ENCODE data around the gene FAM217B.

DNA sequence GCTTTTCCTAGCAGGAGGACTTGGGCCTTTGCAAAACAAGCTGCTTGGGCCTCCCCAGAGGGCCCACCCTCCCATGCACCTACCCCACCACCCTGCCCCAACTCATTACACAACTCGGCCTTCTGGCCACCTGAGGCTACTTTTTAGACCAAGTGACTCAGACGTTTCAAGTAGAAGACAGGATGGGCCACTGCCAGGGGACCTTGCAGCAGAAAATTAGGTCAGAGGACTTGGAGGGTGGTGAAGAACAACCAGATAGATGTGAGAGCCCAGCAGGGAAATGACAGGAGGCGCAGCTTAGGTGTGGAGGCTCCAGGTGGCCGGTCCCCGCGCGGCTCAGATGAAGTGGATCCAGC lies 1.5 kb upstream of the FAM217B start:
- TF ChIP-seq POLR2AphosphoS5 (IDR thresholded peaks at IDR 0.05) (no peak), CTCF (IDR thresholded peaks at IDR 0.05) (no peak), POLR2A (IDR thresholded peaks at IDR 0.05) (no peak), EP300 (IDR thresholded peaks at IDR 0.05) (no peak)
